T-helper 2 cell (primary cell): ENCODE measurements around the gene SPINK13.

Experiments used
- DNase-seq, 5 experiments: peaks; one replicate each; pipeline versions ENCODE4 v3.0.0 to v3.0.0-alpha.2; 2012 to 2022

SPINK13 gene

DNA sequence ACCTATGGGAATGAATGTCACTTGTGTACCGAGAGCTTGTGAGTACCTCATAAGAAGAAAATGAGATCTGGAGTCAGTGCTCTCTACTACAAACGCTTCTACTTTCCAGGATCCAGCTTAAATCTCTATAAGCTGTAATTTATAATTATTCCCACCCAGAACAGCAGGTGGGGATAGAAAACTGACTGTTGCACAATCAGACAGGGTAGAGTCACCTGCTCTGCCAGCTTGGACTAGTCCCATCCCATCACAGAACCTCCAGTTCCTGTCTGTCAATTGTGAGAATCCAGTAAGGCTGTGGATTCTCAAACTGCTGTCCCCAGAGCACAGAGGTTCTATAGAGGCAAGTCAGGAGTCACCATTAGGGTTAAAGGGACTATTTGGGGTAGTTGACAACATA lies 45.6 kb downstream of the SPINK13 start:
- DNase-seq, result no peak

DNA sequence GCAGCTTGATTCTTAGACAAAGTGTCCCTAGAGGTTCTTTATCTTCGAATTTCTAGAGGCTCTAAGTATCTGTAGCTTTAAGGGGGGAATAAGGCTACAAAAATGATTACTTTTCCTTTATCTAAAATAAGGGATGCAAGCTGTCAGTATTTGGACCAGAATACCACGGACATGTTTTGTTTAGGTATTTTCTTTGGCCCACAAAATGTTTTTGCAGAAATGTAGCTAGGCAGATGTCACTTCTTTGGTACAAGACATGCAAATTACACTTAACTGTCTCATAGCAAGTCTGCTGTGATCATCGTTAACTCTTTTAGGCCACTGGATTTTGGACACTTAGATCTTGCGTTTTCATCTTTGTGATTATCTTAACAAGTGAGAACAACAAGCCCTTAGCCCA lies 46.1 kb downstream of the SPINK13 start:
- no peak for DNase-seq

DNA sequence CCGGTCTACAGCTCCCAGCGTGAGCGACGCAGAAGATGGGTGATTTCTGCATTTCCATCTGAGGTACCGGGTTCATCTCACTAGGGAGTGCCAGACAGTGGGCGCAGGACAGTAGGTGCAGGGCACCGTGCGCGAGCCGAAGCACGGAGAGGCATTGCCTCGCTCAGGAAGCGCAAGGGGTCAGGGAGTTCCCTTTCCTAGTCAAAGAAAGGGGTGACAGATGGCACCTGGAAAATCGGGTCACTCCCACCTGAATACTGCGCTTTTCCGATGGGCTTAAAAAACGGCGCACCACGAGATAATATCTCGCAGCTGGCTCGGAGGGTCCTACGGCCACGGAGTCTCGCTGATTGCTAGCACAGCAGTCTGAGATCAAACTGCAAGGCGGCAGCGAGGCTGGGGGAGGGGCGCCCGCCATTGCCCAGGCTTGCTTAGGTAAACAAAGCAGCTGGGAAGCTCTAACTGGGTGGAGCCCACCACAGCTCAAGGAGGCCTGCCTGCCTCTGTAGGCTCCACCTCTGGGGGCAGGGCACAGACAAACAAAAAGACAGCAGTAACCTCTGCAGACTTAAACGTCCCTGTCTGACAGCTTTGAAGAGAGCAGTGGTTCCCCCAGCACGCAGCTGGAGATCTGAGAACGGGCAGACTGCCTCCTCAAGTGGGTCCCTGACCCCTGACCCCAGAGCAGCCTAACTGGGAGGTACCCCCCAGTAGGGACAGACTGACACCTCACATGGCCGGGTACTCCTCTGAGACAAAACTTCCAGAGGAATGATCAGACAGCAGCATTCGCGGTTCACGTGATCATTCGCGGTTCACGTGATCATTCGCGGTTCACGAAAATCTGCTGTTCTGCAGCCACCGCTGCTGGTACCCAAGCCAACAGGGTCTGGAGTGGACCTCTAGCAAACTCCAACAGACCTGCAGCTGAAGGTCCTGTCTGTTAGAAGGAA lies 51.7 kb downstream of the SPINK13 start:
- peak in 2 of 5 experiments; percentile 8 to 24 for DNase-seq

DNA sequence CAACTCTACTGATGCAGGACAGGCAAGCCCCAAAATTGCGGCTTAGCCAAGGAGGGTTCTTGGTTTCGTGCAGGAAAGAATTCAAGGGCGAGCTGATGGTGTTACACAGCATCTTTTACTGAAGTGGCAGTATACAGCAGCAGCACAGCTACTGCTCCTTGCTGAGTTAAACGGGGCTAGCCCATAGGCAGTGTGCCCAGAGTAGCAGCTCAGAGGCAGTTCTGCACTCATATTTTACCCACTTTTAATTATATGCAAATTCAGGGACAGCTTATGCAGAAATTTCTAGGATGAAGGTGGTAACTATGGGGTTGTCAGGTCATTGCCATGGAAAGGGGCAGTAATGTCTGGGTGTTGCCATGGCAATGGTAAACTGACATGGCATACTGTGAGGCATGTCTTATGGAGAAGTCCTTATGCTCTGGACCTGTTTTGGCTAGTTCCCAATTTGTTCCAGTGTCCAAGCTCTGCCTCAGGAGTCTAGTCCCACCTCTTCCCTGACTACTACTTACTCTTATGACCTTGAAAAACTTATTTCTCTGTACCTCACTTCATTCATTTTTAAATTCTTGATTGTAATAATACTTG lies 64.8 kb downstream of the SPINK13 start:
- DNase-seq, result no peak

DNA sequence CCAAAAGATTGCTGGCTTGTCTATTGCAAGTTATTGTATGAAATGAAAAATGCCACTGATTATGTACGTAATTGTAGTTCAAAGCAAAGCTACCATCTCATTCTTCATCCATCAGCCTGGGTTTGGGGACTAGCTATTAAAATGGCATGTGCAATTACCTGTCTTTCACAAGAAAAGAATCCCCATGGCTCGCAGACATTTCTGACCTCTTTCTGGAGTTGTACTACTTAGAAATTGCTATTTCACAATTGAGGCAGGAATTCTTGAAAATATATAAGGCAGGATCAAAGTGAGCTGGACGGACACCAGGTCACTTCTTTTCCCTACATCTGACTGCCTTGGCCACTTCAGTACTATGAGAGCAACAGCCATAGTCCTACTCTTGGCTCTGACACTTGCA lies 66.7 kb downstream of the SPINK13 start, which contains the start of gene SPINK9:
Gene SPINK9, plus strand, starts transcription at position 301 of the 400 bp plus-strand sequence. Its CDS starts 55 bp downstream, at position 356.
- DNase-seq, result no peak
